ENCODE results near the gene SUSD1. TPM values are rescaled to one million over a fixed set of nuclear protein-coding genes. Genes with fewer than 3 reads are reported as not detected.

Gene SUSD1
- total and polyA plus RNA-seq, 7 donors: 0.42 to 3.4 (median 1.7) TPM

Other genes starting within 250 kb of the SUSD1 start
- 10 to 100 TPM in 2 of 4 donors, 1 to 10 TPM in 2; 8.9 to 26.9 (median 11.7) TPM for gene PTBP3, start 158.3 kb upstream of the SUSD1 start, total RNA-seq
- gene PTBP3, start 158.3 kb upstream of the SUSD1 start, polyA plus RNA-seq: 1 to 10 TPM; 2.8 to 9.1 (median 3.9) TPM
- 100 to 1,000 TPM in 1 of 4 donors, 10 to 100 TPM in 3; 86.8 to 119 (median 95.3) TPM for gene HSDL2, start 204.8 kb upstream of the SUSD1 start, total RNA-seq
- gene HSDL2, start 204.8 kb upstream of the SUSD1 start, polyA plus RNA-seq: 10 to 100 TPM; 62.1 to 66.2 (median 64.9) TPM